CD8-positive, alpha-beta memory T cell (primary cell): ENCODE data around the gene UBQLN4. TPM values are rescaled to one million over a fixed set of nuclear protein-coding genes. Genes with fewer than 3 reads are reported as not detected.

Source experiments
- CTCF ChIA-PET: fragments of 350-600 bp; sonication (Branson Sonifier 250); formaldehyde crosslinking; loops from one replicate; lab custom pipeline; 2021; ENCODE audit warnings: antibody characterized with exemption; lab: Charles Lee
- POLR2A ChIA-PET: fragments of 350-600 bp; sonication (Branson Sonifier 250); formaldehyde crosslinking; loops from one replicate; lab custom pipeline; 2021; ENCODE audit warnings: antibody characterized with exemption; lab: Charles Lee
- DNase-seq, 5 donors: peaks; one replicate each; pipeline versions ENCODE4 v3.0.0 to v3.0.0-alpha.2; 2020 to 2022; ENCODE audit warnings: mixed read lengths in 1 of 5
- H3K27ac ChIP-seq: one replicate; pipeline ENCODE4 v1.7.0; 2013; ENCODE audit warnings: low read depth, mild to moderate bottlenecking, low read length, moderate library complexity
- H3K27me3 ChIP-seq: 2 replicates; pipeline ENCODE4 v1.7.0; 2013; ENCODE audit warnings: low read length, mild to moderate bottlenecking; ENCODE audit not compliant: insufficient read depth, poor library complexity, severe bottlenecking
- H3K36me3 ChIP-seq: 2 replicates; pipeline ENCODE4 v1.7.0; 2013; ENCODE audit warnings: mild to moderate bottlenecking, low read length, moderate library complexity; ENCODE audit not compliant: insufficient read depth
- H3K4me1 ChIP-seq: 2 replicates; pipeline ENCODE4 v1.7.0; 2013; ENCODE audit warnings: mild to moderate bottlenecking, low read length, moderate library complexity; ENCODE audit not compliant: insufficient read depth
- H3K4me3 ChIP-seq: 2 replicates; pipeline ENCODE4 v1.7.0; 2013; ENCODE audit warnings: mild to moderate bottlenecking, low read length
- H3K9me3 ChIP-seq: 2 replicates; pipeline ENCODE4 v1.7.0; 2013; ENCODE audit warnings: mild to moderate bottlenecking, low read length
- H3K27ac Mint-ChIP-seq, 8 donors: one replicate each; pipeline ENCODE4 v1.8.0; 2020 to 2021; ENCODE audit warnings: mixed read lengths in 8 of 8, mild to moderate bottlenecking in 6 of 8, inconsistent platforms in 3 of 8, moderate library complexity in 3 of 8
- H3K27me3 Mint-ChIP-seq, 2 donors: one replicate each; pipeline ENCODE4 v1.8.0; 2020 to 2021; ENCODE audit warnings: mixed read lengths in 2 of 2, mild to moderate bottlenecking in 1 of 2, moderate library complexity in 1 of 2
- H3K36me3 Mint-ChIP-seq, 3 donors: one replicate each; pipeline ENCODE4 v1.8.0; 2020 to 2021; ENCODE audit warnings: mixed read lengths in 3 of 3, inconsistent platforms in 1 of 3, mild to moderate bottlenecking in 1 of 3
- H3K4me1 Mint-ChIP-seq, 3 donors: one replicate each; pipeline ENCODE4 v1.8.0; 2020 to 2021; ENCODE audit warnings: mixed read lengths in 3 of 3, inconsistent platforms in 1 of 3, mild to moderate bottlenecking in 1 of 3
- H3K4me3 Mint-ChIP-seq, 7 donors: one replicate each; pipeline ENCODE4 v1.8.0; 2020 to 2021; ENCODE audit warnings: mixed read lengths in 7 of 7, mild to moderate bottlenecking in 6 of 7, moderate library complexity in 4 of 7, inconsistent platforms in 2 of 7
- H3K9me3 Mint-ChIP-seq, 5 donors: one replicate each; pipeline ENCODE4 v1.8.0; 2020 to 2022; ENCODE audit warnings: mixed read lengths in 5 of 5, mild to moderate bottlenecking in 3 of 5, moderate library complexity in 2 of 5, inconsistent platforms in 1 of 5
- polyA plus RNA-seq: library from polyadenylated mRNA; unstranded; fragments of 300-500 nt; fragmentation: Illumina TruSeq; gene quantifications from one replicate; pipeline ENCODE4 v1.2.3, GENCODE V29; 2021
- total RNA-seq, 2 experiments: library from RNA; stranded (reverse); gene quantifications; one replicate each; pipeline ENCODE4 v1.2.3, GENCODE V29; 2021

The UBQLN4 gene
- total and polyA plus RNA-seq, 3 experiments from 2014 or later: 15.6 to 61.9 (median 59.4) TPM

DNA sequence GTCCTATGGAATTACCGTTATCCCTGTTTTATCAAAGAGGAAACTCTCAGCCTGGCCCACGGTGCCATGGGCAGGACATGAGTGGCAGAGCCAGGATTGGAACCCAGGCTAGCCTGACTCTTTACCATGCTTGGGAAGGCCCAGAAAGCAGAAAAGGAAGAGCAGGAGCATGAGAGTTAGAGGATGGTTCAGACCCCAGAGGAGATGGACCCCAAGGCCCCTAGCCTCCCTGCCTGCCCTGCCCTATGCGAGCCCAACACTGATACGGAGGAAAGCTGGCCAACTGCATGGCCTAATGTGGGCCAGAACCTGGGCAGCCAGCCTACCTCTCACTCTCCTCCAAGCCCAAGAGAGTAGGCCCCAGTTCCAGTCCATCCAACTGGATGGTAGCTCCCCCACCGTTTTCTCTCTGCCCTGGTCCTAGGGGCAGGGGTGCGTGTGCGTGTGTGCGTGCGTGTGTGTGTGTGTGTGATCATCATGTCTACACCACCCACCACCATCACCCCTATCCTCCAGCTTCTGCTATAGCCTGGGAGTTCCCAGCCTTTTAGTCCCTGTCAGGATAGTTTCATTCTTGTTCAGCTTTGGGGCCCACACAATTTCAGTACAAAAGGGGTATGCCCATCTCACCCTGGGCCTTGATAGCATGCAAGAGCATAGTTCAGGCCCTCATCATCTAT, 44.0 kb upstream of the UBQLN4 start:
- Histone ChIP-seq H3K27ac (peak overlapping the region; percentile 68), H3K9me3 (no peaks in the 10 kb centered on the region), H3K36me3 (no peaks in the 10 kb centered on the region), H3K4me1 (peaks cover 22% of the 10 kb centered on the region), H3K4me3 (no peak overlapping the region), H3K27me3 (no peaks in the 10 kb centered on the region)
- H3K4me1 Mint-ChIP-seq: peaks cover 32 to 46% (median 37%) of the 10 kb centered on the region in 3 donors
- H3K27me3 Mint-ChIP-seq: peaks cover 0 to 5% of the 10 kb centered on the region in 2 donors
- ChIA-PET CTCF (interaction anchor here (0.6 to 22.4 kb wide), 13 partner anchors 10 to 944 kb away, joined by 3 to 702 read pairs (median 7); partner anchors contain the start of genes LMNA, MEX3A and PMF1), POLR2A (interaction anchor here (1.0 to 1.9 kb wide), 2 partner anchors 9 to 18 kb away, joined by 3 to 10 read pairs; partner anchors contain the start of gene LMNA)
- H3K36me3 Mint-ChIP-seq: no peaks in the 10 kb centered on the region
- H3K9me3 Mint-ChIP-seq: peaks cover 0 to 3% (median 0%) of the 10 kb centered on the region in 5 donors
- H3K27ac Mint-ChIP-seq: peak overlapping the region; percentile 93 to 100 (median 99)
- peak overlapping the region in 1 of 7 donors; percentile 72 for H3K4me3 Mint-ChIP-seq
- DNase-seq: no peak

- peaks cover 22% of the 10 kb centered on the region for H3K4me1 ChIP-seq
- no peak overlapping the region for H3K4me3 ChIP-seq
- CTCF ChIA-PET: interaction anchor here (0.8 to 22.4 kb wide), 16 partner anchors 10 to 146 kb away, joined by 3 to 702 read pairs (median 6); partner anchors contain the start of genes LMNA, MEX3A and PMF1
- DNase-seq: peak; percentile 77 to 94 (median 87)
- peaks cover 0 to 3% (median 0%) of the 10 kb centered on the region in 5 donors for H3K9me3 Mint-ChIP-seq
- H3K27me3 ChIP-seq: no peaks in the 10 kb centered on the region
- H3K27ac ChIP-seq: peak overlapping the region; percentile 68
- H3K9me3 ChIP-seq: no peaks in the 10 kb centered on the region
- H3K27ac Mint-ChIP-seq: peak overlapping the region; percentile 93 to 100 (median 99)
- H3K36me3 Mint-ChIP-seq: no peaks in the 10 kb centered on the region
- H3K4me1 Mint-ChIP-seq: peaks cover 32 to 46% (median 37%) of the 10 kb centered on the region in 3 donors
- peak overlapping the region; percentile 23 to 91 (median 64) for H3K4me3 Mint-ChIP-seq
- POLR2A ChIA-PET: interaction anchor here (1.0 to 1.9 kb wide), 2 partner anchors 10 to 18 kb away, joined by 3 to 10 read pairs; partner anchors contain the start of gene LMNA
- no peaks in the 10 kb centered on the region for H3K36me3 ChIP-seq
- H3K27me3 Mint-ChIP-seq: peaks cover 0 to 5% of the 10 kb centered on the region in 2 donors
These were observed 43.2 kb upstream of the UBQLN4 start for GRCh38 chr1:156096640-156097391.

GRCh38 chr1:156095906-156096508, 42.4 kb upstream of the UBQLN4 start:
- Histone ChIP-seq H3K4me1 (peaks cover 22% of the 10 kb centered on the region), H3K27me3 (no peaks in the 10 kb centered on the region), H3K36me3 (no peaks in the 10 kb centered on the region), H3K9me3 (no peaks in the 10 kb centered on the region), H3K27ac (peak overlapping the region; percentile 68), H3K4me3 (no peak overlapping the region)
- H3K4me3 Mint-ChIP-seq: peak overlapping the region in 4 of 7 donors; percentile 23 to 91 (median 56)
- CTCF ChIA-PET: interaction anchor here (1.0 to 22.4 kb wide), 15 partner anchors 11 to 147 kb away, joined by 3 to 702 read pairs (median 6); partner anchors contain the start of genes LMNA, MEX3A and PMF1
- H3K4me1 Mint-ChIP-seq: peaks cover 30 to 46% (median 37%) of the 10 kb centered on the region in 3 donors
- H3K9me3 Mint-ChIP-seq: peaks cover 0 to 3% (median 0%) of the 10 kb centered on the region in 5 donors
- H3K36me3 Mint-ChIP-seq: no peaks in the 10 kb centered on the region
- POLR2A ChIA-PET: interaction anchor here (1.4 to 1.9 kb wide), 2 partner anchors 11 to 19 kb away, joined by 4 to 10 read pairs; partner anchors contain the start of gene LMNA
- peaks cover 0 to 5% of the 10 kb centered on the region in 2 donors for H3K27me3 Mint-ChIP-seq
- peak overlapping the region; percentile 93 to 100 (median 99) for H3K27ac Mint-ChIP-seq
- no peak for DNase-seq

DNA sequence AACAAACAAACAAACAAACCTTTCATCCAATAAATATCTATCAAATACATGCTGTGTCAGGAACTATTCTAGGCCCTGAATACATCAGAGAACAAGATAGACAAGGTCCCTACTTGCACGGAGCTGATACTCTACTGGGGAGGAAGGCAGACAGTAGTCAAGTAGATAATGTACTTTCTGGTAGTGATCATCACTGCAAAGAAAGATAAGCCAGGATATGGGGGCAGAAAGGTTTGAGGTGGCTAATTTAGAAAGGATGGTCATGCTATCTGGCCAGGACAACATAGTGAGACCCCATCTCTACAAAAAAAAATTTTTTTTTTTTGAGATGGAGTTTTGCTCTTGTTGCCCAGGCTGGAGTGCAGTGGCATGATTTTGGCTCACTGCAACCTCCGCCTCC, 38.0 kb upstream of the UBQLN4 start:
- Histone ChIP-seq H3K27ac (no peak overlapping the region), H3K27me3 (no peaks in the 10 kb centered on the region), H3K36me3 (no peaks in the 10 kb centered on the region), H3K4me1 (peaks cover 15% of the 10 kb centered on the region), H3K9me3 (no peaks in the 10 kb centered on the region), H3K4me3 (no peak overlapping the region)
- no peak for DNase-seq
- peaks cover 11 to 16% (median 13%) of the 10 kb centered on the region in 3 donors for H3K4me1 Mint-ChIP-seq
- H3K36me3 Mint-ChIP-seq: no peaks in the 10 kb centered on the region
- ChIA-PET POLR2A (no interaction called here), CTCF (interaction anchor here (1.5 to 22.4 kb wide), 4 partner anchors 9 to 134 kb away, joined by 5 to 702 read pairs (median 46); partner anchors contain the start of genes LMNA and MEX3A)
- no peaks in the 10 kb centered on the region for H3K9me3 Mint-ChIP-seq
- H3K27me3 Mint-ChIP-seq: peaks cover 10% of the 10 kb centered on the region in 2 donors
- peak overlapping the region in 1 of 7 donors; percentile 48 for H3K4me3 Mint-ChIP-seq
- H3K27ac Mint-ChIP-seq: peak overlapping the region in 1 of 8 donors; percentile 81

GRCh38 chr1:156090840-156091188, 37.2 kb upstream of the UBQLN4 start:
- ChIA-PET POLR2A (interaction anchor here (0.6 to 0.7 kb wide), 3 partner anchors 24 to 135 kb away, joined by 3 to 8 read pairs (median 3); no protein-coding TSS in a partner anchor), CTCF (interaction anchor here (0.8 to 22.4 kb wide), 8 partner anchors 8 to 134 kb away, joined by 3 to 702 read pairs (median 5); partner anchors contain the start of genes LMNA, MEX3A and PMF1)
- Mint-ChIP-seq H3K27me3 (peaks cover 10 to 16% of the 10 kb centered on the region in 2 donors), H3K27ac (peak overlapping the region in 2 of 8 donors; percentile 37 to 73), H3K4me3 (peak overlapping the region in 1 of 7 donors; percentile 46), H3K4me1 (peaks cover 3 to 8% (median 5%) of the 10 kb centered on the region in 3 donors), H3K36me3 (no peaks in the 10 kb centered on the region), H3K9me3 (no peaks in the 10 kb centered on the region)
- no peaks in the 10 kb centered on the region for H3K27me3 ChIP-seq
- peak; percentile 75 to 91 (median 83) for DNase-seq
- no peak overlapping the region for H3K4me3 ChIP-seq
- no peak overlapping the region for H3K27ac ChIP-seq
- peaks cover 7% of the 10 kb centered on the region for H3K4me1 ChIP-seq
- H3K36me3 ChIP-seq: no peaks in the 10 kb centered on the region
- H3K9me3 ChIP-seq: no peaks in the 10 kb centered on the region

GRCh38 chr1:156090138-156090839, 36.7 kb upstream of the UBQLN4 start:
- DNase-seq: no peak
- ChIA-PET POLR2A (interaction anchor here (0.6 kb wide), 2 partner anchors 25 to 28 kb away, joined by 3 read pairs; no protein-coding TSS in a partner anchor), CTCF (interaction anchor here (0.8 to 22.4 kb wide), 7 partner anchors 15 to 135 kb away, joined by 3 to 702 read pairs (median 5); partner anchors contain the start of genes LMNA and PMF1)
- peak overlapping the region in 2 of 8 donors; percentile 37 to 73 for H3K27ac Mint-ChIP-seq
- peak overlapping the region in 1 of 7 donors; percentile 46 for H3K4me3 Mint-ChIP-seq
- Histone ChIP-seq H3K4me1 (peaks cover 4% of the 10 kb centered on the region), H3K4me3 (no peak overlapping the region), H3K27me3 (no peaks in the 10 kb centered on the region), H3K9me3 (no peaks in the 10 kb centered on the region), H3K27ac (no peak overlapping the region), H3K36me3 (no peaks in the 10 kb centered on the region)
- peaks cover 10 to 20% of the 10 kb centered on the region in 2 donors for H3K27me3 Mint-ChIP-seq
- no peaks in the 10 kb centered on the region for H3K36me3 Mint-ChIP-seq
- H3K4me1 Mint-ChIP-seq: peaks cover 0 to 5% (median 3%) of the 10 kb centered on the region in 3 donors
- H3K9me3 Mint-ChIP-seq: no peaks in the 10 kb centered on the region
